SKM-1 treated with dmso at 0.1 percent for 144 hours (cell line): ENCODE results near the gene IL18BP.

Experiments used
- DNase-seq: peaks from one replicate; lab custom pipeline; 2025; ENCODE audit not compliant: unreplicated experiment; lab: John Stamatoyannopoulos, UW

The IL18BP gene

GRCh38 chr11:71996517-71996916 lies 2.2 kb upstream of the IL18BP start:
- no peak for DNase-seq

DNA sequence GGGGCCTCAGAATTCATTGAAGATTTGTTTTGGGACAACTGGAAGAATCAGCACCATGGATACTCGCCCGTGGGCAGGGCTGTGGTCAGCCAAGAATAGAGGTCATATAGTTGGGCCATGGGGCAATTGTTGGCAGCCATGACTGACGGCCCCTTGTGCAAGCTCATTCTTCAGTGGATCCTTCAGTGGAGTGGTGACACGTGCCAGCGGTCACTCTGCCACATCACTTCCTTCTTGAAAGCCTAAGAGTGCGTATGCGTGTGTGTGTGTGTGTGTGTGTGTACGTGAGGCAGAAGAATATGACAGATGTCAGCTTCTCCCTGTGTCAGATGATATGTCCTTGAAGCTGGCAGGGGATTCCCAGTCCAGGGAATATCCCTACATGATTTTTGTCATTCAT lies 1.8 kb upstream of the IL18BP start:
- no peak for DNase-seq

GRCh38 chr11:71997594-71997993 lies 1.1 kb upstream of the IL18BP start:
- no peak for DNase-seq

- DNase-seq: no peak
These were observed 648 bp upstream of the IL18BP start for GRCh38 chr11:71998061-71998460.

DNA sequence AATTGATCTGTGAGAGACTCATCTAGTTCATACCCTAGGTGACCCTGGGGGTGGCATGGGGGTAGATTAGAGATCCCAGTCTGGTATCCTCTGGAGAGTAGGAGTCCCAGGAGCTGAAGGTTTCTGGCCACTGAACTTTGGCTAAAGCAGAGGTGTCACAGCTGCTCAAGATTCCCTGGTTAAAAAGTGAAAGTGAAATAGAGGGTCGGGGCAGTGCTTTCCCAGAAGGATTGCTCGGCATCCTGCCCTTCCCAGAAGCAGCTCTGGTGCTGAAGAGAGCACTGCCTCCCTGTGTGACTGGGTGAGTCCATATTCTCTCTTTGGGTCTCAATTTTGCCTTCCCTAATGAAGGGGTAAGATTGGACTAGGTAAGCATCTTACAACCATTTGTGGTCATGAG lies 653 bp downstream of the IL18BP start:
- no peak for DNase-seq

- DNase-seq: no peak
These were observed 1.1 kb downstream of the IL18BP start for GRCh38 chr11:71999798-72000197.

DNA sequence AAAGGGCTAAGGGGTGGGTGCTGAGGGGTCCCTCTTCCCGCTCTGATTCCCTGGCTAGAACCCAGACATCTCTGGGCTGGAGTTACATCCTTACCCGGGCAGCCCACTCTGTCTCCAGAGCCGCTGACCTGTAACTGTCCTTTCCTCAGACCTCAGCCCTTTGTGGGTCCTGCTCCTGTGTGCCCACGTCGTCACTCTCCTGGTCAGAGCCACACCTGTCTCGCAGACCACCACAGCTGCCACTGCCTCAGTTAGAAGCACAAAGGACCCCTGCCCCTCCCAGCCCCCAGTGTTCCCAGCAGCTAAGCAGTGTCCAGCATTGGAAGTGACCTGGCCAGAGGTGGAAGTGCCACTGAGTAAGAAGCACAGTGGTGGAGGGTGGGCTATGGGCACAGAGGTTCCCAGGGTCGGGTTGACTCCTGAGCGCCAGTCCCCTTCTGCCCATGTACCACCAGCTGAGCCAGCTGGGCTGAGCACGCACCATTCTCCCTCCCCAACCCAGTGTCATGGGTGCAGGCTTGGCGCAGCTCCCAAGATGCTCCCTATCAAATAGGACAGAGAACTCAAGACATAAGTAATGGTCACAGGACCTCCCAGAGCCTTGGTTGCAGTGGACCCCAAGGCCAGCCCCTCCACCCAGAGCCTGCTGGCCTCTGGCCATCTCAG lies 1.6 kb downstream of the IL18BP start:
- DNase-seq: no peak

DNA sequence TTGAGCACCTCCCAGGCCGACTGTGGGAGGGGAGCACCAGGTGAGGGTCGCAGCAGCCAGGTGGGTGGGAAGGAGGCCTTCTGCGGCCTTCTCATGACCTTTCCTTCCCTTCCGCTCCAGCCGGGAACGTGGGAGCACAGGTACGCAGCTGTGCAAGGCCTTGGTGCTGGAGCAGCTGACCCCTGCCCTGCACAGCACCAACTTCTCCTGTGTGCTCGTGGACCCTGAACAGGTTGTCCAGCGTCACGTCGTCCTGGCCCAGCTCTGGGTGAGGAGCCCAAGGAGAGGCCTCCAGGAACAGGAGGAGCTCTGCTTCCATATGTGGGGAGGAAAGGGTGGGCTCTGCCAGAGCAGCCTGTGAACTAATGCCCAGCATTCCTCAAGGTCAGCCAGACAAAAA lies 2.6 kb downstream of the IL18BP start:
- no peak for DNase-seq

- no peak for DNase-seq
These were observed 3.3 kb downstream of the IL18BP start for GRCh38 chr11:72001834-72002591.

- no peak for DNase-seq
These were observed 4.4 kb downstream of the IL18BP start for GRCh38 chr11:72002841-72003775.

- no peak for DNase-seq
These were observed 5.1 kb downstream of the IL18BP start for GRCh38 chr11:72003776-72004171.

GRCh38 chr11:72004515-72005346 lies 6.0 kb downstream of the IL18BP start:
- DNase-seq: no peak

DNA sequence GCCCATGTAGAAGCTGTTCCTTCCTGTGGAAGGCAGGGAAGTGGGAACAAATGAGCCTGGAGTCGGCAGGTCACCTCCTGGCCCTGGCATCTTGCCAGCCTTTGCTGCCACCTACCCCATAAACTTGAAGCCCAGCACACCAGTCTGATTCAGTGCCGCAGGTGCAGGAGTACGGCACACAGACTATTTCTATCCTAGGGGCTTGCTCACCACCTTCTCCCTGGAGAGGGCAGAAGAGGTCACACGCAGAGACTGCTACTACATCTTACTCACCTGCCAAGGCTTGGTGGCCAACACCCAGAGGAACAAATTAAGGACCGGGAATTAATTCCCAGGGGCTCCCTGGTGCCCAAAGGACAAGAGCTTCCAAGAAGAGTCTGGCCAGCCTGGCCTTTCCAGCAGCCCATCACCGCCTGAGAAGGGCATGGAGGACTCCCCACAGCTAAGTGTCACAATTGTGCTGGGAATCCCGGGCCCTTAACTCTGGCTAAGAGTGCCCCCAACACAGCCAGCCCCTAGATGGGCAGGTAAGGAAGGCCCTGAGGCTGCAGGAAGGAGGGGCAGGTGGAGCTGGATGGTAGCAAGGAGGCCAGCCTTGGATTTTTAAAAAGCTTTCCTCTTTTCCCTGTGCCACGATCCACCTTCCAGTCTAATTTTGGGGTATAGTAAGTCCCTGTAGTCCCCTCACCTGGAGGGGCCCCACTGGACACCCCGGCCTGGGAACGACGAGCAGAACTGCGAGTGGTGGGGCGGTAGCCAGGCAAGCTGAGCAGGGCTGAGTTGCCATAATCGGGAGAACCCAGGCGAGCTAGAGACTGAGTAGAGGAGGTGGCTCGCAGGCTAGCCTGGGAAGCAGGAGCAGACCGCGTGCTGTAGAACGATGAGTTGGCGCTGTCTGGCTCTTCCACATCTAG lies 6.9 kb downstream of the IL18BP start:
- DNase-seq: no peak

DNA sequence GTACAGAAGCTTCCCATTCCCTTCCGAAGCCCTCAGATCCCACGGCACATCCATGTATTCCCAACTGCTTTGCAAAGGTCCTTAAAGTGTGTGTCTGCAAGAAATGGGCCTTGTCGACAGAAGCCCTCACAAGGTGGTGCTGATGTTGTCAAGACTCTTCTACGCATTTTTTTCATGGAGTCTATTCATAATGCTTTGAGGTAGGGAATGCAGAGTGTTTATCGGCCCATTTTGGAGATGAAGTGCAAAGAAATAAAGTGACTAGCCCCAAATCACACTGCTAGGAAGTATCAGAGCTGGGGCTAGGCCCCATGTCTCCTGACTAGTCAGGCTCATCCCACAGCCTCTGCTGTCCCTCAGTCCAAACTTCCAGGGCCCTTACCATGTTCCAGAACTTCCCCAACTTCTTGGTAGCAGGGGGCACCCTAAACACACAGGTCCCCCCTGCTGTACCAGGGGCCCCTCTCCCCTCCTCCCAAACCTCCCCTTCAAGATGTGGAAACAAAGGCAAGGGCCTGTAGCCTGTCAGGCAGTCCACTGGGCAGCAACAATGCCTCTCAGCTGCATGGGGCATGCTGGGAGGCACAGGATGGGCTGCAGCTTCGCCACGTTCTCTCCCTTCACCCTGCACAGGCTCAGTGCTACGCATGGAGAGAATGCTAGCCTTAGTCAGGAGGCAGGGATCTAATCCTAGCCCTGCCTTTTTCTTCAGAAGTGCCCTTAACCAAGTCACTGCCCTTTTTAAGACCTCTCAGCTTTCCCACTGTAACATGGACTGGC lies 7.8 kb downstream of the IL18BP start:
- DNase-seq: no peak

DNA sequence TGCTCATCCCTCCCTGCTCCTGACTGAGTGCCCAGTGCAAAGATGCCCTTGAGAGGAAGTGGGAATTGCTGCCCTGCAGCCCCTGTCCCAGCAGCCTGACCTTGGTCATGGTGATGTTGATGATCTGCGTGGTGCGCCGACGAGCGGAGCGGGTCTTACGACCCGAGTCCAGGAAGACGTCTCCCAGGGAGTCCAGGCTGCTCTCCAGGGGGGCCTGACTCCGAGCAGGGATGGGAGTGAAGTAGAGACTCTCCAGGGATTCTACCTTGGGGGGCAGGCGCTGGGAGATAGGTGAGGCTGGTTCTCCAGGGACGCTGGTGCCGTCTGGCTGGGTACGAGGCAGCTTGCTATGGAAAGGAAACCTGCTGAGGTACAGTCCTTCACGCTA lies 8.4 kb downstream of the IL18BP start:
- DNase-seq: no peak

DNA sequence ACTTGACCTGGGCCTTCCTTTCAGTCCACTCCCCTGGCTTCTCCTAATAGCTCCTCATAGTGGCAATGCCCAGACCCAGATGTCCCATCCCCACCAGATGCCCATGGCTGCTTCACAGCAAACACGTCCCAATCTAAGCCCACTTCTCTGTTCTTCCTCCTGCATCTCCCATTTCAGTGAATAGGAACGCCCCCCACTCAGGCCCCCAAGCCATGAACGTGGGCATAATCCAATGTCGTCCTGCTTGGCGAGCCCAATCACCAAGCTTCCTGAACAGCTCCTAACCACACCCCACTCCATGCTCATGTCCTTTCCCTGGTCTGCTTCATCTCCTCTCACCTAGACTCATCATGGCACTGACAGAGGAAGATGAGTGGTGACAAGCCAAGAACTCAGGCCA lies 8.9 kb downstream of the IL18BP start:
- DNase-seq: no peak

GRCh38 chr11:72008728-72009127 lies 10.0 kb downstream of the IL18BP start:
- DNase-seq: no peak

- no peak for DNase-seq
These were observed 10.4 kb downstream of the IL18BP start for GRCh38 chr11:72009156-72009555.
